GM18858 (cell line): Measurements from ENCODE around the gene CHP2.
"Not testable (repeated sequence)": the region's sequence is repeated elsewhere in the genome, so short reads cannot be mapped to it uniquely, and the experiment has no call there.

Source experiments
- ATAC-seq: cut with Tn5 transposase; IDR thresholded peaks from one replicate; pipeline ENCODE4 v1.9.1; 2021; ENCODE audit not compliant: unreplicated experiment

CHP2 gene

DNA sequence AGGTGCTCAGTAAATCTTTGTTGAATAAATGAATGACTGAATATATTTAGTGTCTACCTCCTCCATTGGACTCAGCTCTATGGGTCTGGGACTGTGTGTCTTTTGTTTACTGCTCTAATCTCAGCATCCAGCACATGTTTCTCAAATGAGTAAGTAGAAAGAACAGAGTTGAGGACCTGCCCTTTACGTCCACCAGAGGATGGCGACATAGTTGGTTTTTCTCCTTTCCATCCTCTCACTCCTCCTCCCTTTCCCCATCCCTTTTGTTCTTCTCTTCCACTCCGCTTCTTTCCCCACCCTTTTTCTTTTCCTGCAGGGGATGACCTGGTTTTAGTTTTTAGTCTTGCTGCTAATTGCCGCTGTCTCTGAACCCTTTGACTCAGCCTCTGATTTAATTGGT is 12.1 kb upstream of the CHP2 start:
- ATAC-seq: no peak

DNA sequence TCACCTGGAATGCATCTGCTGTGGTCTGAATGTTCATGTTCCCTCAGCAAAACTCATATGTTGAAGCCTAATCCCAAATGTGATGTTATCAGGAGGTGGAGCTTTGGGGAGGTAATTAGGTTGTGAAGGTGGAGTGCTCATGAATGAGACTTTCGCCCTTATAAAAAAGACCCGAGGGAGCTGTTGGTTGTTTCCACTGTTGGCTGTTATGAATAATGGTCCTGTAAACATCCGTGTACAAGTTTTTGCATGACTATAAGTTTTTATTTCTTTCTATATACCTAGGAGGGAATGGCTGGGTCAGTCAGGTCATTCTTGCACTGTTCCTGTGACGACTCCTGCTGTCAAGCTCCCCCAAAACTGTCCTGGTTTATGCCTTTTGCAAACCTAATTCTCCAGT is 9.6 kb upstream of the CHP2 start:
- ATAC-seq: no peak

DNA sequence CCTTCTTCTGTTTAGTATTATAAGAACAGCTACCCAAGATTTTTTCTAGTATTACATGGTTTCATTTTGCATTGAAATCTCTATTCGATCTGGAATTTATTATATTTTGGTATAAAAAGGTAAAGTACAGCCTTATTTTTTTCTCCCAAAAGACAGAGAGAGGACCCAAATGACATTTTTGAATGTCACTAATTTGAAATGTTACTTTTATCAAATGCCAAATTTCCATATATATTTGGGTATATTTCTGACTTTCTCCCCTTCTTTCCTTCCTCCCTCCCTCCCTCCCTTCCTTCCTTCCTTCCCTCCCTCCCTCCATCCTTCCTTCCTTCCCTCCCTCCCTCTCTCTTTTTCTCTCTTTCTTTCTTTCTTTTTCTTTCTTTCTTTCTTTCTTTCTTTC is 6.2 kb upstream of the CHP2 start:
- ATAC-seq: no peak

DNA sequence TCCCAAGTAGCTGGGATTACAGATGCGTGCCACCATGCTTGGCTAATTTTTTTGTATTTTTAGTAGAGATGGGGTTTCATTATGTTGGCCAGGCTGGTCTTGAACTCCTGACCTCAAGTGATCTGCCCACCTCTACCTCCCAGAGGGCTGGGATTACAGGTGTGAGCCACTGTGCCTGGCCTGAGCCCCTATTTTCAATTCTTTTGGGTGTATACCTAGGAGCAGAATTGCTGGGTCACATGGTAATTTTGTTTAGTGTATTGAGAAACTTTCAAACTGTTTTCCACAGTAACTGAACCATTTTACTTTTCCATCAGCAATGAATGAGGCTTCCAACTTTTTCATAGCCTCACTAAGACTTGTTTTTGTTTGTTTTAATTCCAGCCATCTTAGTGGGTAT is 3.8 kb upstream of the CHP2 start:
- not testable (repeated sequence) for ATAC-seq

DNA sequence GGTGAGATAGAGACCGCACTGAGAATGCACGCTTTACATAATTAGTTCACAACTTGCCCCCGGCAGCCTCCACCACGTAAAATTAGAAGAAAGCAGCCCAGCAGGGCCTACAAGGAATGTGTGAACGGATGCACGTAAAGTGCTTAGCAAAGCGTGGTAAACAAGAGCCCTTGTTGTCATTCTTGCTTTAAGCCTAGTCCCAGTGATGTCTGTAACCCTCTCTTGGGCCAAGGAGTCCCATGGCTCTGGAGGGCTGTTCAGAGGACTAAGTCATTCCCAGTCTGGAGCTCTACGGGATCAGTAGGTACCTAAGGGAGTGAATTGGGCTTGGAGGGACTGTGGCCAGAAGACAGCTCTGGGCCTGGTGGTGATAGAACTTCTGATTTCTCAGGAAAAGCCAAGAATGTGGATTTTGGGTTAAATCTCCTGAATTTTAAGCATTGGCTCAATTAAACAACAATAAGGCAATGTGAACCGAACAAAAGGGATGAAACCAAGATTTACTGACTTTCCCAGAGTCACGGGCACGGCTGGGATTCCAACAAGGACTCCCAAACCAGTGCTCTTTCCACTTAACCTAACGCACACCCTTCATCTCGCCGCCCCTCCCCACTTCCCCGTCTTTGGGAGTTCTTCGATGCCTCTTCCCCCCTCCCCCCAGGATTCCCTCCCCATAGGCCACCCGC is 775 bp upstream of the CHP2 start:
- ATAC-seq: no peak

DNA sequence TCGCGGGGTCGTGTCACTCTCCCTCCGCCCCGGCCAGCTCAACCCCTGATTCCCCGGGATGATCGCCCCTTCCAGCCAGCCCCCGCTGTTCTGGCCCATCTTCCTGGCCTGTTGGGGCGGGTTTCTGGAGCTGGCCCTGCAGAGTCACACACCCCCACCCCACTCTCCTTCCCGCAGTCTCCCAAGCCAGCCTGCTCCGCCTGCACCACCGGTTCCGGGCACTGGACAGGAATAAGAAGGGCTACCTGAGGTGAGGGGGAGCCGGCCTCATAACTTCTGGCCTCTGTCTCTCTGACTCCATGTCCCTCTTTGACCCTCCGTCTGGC is 621 bp downstream of the CHP2 start:
- no peak for ATAC-seq

DNA sequence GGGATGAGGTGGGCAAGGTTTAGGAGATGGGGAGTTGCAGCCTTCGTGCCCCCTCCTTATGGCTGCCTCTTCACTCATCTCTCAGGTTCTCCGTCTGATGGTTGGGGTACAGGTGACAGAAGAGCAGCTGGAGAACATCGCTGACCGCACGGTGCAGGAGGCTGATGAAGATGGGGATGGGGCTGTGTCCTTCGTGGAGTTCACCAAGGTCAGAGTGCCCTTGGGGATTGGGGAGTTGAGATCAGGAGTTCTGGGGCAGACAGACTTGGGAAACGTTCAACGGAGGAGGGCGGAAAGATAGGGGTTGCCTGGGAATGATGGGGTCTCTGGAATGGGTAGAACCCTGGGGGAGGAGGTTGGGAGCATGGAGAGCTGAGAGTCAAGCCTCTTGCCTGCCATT is 2.3 kb downstream of the CHP2 start:
- no peak for ATAC-seq

DNA sequence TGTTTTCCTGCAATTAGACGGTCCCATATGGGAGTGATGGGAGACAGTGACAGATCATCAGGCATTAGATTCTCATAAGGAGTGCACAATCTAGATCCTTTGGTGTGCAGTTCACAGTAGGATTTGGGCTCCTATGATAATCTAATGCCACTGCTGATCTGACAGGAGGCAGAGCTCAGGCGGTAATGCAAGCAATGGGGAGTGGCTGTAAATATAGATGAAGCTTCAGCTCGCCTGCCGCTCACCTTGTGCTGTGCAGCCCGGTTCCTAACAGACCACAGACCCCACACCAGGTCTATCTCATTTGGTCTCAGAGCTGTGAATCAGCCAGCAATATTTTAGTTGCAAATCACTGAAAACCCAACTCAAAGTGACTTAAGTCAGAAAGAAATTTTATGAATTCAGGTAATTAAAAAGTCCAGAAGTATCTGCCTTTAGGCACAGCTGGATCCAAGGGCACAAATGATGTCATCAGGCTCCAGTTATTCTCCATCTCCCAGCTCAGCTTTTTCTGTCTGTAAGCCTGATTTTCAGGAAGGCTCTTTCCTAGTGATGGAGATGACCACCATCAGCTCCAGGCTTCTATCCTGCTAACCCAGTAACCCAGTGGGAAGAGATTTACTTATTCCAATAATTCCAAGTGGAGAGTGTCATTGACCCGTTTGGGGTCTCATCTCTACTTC is 3.3 kb downstream of the CHP2 start:
- no peak for ATAC-seq

DNA sequence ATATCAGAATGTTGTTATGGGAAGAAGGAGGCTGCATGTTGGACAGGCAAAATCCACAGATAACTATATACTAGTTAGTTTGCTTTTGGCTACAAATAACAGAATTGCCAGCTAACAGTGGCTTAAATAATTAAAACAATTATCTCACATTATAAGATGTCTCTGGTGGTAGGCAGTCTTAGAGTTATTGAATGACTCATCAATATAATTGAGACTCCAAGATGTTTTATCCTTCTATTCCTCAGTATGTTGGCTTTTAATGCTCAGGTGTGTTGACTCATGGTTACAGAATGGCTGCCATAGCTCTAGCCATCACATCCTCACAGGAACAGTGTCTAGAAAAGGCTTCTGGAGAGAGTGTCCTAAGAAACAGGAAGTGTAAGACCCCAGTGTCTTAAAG is 11.1 kb downstream of the CHP2 start:
- no peak for ATAC-seq

DNA sequence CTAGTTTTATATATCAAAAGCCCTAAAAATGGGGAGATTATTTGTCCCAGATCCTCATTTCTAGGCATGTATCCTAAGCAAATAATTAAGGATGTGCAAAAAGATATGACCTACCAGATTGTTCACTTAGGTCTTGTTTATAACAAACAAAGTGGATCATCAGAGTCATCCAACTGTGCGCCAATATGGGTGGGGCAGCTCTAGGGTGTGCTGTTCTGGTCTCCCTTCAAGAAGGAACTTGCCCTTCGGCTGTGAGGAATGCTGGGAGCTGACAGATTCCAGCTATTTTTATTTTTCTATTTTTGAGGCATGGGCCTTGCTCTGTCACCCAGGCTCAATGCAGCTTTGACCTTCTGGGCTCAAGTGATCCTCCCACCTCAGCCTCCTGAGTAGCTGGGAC is 13.8 kb downstream of the CHP2 start:
- ATAC-seq: no peak

DNA sequence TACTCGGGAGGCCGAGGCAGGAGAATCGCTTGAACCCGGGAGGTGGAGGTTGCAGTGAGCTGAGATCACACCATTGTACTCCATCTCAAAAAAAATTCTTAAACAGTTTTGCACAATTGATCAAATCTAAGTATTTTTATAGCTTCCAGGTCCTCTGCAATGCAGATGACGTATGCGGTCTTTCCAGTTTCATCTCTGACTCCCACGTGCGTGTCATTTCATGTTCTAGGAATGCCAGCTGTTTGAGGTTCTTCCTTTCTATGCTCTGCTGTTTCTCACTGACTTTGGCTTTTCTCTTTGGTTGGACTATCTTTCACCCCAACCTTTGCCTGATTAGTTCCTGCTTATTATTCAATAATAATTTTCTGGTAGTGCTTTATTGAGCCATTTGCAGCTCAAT is 16.2 kb downstream of the CHP2 start:
- no peak for ATAC-seq

DNA sequence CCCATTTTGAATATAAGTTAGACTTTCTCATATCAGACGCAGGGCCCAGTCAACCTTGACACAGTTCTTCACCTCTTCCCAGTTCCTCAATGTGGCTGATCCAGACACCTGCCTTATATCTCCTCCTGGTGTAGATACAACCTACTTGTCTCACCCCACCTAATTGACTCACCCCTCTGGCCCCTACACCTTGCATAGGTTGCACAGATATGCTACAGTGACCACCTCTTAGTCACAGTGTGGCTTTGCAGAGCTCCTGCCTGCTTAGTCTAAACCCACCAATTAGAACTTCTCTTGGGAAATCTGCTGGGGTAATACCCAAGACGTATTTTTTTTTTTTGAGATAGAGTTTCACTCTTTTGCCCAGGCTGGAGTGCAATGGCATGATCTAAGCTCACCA is 16.8 kb downstream of the CHP2 start:
- ATAC-seq: no peak

DNA sequence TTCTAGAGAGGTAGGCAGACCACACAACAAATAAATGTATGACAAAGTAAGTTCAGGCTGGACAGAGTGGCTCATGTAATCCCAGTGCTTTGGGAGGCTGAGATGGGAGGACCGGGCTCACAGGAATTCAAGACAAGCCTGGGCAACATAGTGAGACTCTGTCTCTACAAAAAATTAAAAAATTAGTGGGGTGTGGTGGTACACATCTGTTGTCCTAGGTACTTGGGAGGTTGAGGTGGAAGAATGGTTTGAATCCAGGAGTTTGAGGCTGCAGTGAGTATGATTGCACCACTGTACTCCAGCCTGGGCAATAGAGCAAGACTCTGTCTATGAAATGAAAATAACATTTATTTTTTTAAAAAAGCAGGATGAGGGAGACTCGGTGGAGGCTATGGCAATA is 18.5 kb downstream of the CHP2 start:
- no peak for ATAC-seq

DNA sequence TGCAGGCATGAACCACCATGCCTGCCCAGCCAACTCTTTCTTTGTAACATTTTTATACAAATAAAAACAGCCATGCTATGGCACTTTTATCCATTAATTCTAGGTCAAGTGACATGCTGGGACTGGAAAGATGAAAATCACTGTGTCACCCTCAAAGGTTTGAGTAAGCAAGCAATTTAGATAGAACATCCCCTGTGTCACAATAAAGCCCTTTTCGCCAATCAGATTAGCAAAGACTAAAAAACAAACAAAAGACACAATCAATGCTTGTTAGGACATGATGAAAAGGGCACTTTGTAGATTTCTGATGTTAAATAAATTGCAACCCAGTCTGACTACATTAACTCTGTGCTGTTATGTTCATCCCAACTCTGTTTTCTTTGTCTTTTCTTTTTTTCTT is 26.4 kb downstream of the CHP2 start:
- no peak for ATAC-seq

DNA sequence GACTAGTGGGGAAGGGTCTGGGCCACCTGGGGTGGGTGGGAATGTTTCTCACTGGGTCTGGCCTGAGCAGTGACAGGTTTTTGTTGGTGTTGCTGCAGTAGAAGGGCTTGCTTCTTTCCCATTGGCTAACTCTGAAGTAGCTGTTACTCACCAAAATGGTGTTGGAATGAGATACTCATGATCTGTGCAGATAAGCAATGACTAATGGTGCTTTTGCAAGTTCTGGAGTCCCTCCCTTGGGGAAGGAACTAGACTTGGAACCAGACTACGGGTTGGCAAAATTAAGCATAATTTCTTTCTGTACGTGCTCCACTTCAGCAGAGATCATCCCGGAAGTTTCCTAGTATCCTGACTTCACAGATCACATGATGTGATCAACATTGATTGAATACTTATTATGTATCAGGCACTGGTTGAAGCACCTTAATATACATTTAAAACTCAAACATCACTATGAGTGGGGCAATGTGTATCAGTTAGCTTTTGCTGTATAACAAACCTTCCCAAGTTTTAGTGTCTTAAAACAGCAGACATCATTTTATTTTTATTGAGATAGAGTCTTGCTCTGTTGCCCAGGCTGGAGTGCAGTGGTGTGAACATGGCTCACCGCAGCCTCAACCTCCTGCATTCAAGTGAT is 30.1 kb downstream of the CHP2 start:
- ATAC-seq: no peak

DNA sequence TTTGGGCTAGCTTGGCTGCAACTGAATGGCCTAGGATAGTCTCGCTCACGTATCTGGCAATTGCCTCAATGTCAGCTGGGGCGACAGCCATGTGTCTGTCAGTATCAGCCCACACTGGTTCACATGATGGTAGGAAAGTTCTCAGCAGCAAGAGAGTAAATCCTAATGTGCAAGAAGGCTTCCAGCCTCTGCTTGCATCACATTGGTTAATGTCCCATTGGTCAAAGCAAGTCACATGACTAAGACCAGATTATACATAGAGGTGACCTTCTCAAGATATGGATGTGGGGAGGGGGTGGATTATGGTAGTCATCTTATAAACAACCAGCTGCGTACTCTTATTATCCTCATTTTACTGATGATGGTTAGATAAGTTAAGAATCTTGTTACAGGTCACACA is 31.0 kb downstream of the CHP2 start:
- ATAC-seq: no peak

DNA sequence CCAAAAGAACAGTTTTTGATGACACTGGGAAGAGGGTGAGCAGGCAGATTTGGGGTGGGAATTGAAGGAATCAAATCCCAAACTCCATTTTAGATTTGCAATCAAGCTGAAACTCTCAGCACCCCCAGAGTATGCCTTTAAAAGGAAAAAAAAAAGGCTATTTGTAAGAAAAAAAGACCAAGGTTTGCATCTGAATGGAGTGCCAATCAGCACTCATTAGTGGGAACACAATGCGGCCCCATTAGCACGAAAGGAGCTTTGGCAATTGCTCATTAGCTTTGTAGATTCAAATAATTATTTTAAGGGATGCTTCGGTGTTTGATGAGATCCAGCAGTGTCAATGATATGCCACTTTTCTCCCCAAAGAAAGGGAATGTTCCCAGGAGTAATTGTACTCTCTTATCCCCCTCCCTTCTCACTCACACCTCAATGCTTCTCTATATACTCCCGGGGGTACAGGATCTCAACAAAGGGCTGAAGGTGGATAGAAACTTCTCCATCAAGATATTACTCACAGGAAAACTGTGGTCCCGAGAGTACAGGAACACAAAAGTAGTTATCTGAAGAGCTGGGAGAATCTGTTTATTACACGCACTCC is 32.2 kb downstream of the CHP2 start:
- ATAC-seq: no peak

DNA sequence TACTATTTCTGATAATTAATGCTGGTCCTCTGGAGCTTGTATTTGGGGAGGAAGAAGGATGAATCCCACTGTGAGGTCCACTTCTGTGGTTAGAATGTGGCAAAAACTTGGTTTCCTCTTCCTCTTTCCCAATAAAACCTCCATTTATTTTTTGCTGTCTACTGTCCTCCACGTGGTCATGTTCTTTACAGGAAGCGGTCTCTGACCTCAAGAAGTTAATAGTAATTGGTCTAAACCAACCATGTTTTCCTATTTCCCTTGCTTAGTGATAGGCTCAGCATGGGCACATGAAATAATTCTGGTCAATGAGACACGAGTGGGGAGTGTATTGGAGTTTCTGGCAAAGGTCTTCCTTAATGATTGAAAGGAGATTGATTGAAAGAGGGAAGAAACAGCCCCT is 33.9 kb downstream of the CHP2 start:
- no peak for ATAC-seq

DNA sequence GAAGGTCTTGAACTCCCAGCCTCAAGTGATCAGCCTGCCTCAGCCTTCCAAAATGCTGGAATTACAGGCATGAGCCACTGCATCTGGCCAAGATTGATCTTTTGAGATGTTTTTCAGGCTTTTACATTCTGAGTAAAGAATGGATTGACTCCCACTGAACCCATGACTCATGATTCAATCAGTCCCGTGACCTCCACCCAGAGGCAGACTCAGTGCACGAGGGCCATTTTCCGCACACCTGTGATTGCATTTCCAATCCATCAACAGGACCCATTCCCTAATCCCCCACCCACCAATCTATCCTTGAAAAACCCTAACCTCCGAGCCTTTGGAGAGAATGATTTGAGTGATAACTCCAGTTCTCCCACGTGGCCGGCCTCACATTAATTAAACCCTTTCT is 40.6 kb downstream of the CHP2 start:
- no peak for ATAC-seq

DNA sequence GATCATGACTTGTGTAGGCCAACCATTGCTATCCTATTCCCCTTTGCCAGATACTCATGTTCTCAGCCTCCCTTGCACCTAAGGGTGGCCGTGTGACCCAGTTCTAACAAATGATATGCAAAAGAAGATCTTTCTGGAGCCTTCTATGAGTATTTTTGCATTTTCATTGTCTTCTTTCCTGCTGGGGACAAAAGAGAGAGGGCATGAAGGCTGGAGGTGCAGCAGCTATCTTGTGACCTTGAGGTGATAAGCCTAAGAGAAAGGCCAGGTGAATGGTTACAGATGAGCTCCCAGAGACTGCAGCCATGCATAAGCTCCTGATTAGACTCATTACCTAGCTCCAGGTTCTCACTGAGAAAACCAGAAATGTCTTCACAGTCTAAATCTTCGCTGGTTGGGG is 42.1 kb downstream of the CHP2 start:
- ATAC-seq: no peak

DNA sequence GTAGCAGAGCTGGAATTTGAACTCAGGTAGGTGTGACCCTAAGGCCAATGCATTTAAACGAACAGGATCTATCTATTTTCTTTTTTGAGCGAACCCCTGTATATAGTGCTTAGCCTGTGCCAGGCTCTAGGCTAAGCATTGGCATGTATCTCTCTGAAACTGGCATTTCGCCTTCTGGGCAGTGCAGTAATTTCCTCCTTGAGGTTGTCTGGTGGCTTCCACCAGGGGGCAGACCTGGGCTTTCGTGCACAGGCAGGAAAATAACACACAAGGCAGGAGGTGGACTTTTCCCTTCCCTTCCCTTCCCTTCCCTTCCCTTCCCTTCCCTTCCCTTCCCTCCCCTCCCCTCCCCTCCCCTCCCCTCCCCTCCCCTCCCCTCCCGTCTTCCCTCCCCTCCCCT is 46.6 kb downstream of the CHP2 start:
- no peak for ATAC-seq

DNA sequence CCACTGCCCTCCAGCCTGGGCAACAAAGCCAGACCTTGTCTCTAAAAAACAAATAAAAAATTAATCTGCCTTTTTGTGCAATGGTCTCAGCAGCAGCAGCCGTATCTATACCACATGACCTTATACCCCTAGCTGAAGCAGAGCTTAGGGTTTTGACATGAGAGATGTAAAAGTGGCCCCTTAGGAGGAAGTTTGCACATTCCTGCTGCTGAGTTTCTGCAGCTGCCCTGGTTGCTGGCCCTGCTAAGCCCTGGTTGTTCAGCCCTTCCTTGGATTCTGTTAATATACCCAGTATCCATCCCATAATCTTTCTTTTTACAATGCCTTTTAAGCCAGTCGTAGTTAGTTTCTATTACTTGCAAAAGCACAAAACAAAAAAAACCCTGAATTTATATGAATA is 48.0 kb downstream of the CHP2 start:
- no peak for ATAC-seq
